Measurements from ENCODE around the gene MORC1.
"Not testable (repeated sequence)": the region's sequence is repeated elsewhere in the genome, so short reads cannot be mapped to it uniquely, and the experiment has no call there.

The MORC1 gene, protein sequence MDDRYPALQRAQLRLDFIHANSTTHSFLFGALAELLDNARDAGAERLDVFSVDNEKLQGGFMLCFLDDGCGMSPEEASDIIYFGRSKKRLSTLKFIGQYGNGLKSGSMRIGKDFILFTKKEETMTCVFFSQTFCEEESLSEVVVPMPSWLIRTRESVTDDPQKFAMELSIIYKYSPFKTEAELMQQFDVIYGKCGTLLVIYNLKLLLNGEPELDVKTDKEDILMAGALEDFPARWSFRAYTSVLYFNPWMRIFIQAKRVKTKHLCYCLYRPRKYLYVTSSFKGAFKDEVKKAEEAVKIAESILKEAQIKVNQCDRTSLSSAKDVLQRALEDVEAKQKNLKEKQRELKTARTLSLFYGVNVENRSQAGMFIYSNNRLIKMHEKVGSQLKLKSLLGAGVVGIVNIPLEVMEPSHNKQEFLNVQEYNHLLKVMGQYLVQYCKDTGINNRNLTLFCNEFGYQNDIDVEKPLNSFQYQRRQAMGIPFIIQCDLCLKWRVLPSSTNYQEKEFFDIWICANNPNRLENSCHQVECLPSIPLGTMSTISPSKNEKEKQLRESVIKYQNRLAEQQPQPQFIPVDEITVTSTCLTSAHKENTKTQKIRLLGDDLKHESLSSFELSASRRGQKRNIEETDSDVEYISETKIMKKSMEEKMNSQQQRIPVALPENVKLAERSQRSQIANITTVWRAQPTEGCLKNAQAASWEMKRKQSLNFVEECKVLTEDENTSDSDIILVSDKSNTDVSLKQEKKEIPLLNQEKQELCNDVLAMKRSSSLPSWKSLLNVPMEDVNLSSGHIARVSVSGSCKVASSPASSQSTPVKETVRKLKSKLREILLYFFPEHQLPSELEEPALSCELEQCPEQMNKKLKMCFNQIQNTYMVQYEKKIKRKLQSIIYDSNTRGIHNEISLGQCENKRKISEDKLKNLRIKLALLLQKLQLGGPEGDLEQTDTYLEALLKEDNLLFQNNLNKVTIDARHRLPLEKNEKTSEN

DNA sequence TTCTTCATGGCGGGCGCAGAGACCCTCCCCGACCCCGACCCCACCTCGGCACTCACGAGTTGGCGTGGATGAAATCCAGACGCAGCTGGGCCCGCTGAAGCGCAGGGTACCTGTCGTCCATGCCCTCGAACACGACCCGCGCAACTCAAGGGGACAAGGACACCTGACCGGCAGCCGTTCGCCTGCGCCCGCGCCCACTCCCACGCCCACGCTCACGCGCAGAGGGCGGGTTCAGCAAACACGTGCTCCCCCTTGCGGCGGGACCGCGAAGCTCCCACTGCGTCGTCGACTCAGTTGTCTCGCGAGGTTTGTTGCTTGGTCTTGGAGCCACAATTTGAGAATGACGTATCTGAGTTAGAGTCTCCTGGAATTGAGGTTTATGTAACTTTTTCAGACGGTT is at the start of gene MORC1:
MORC1 (minus strand) TSS at position 196 of the 400 bp plus-strand sequence; CDS start at position 121, 75 bp downstream.
- no peak for DNase-seq

DNA sequence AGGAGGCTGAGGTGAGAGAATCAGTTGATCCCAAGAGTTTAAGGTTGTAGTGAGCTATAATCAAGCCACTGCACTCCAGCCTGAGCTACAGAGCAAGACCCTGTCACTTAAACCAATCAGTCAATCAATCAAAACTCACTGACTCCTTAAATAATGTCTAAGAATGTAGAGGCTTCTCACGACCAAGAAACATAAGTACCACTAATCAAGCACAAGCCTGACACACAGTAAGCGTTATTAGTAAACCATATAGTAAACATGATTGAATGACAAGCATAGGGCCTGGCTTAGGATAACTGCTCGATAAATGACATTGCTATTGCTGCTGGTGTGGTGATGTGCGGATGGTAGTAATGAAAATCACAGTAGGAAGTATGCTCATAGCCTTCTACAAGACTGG is 48.0 kb upstream of the MORC1 start:
- no peak for DNase-seq

DNA sequence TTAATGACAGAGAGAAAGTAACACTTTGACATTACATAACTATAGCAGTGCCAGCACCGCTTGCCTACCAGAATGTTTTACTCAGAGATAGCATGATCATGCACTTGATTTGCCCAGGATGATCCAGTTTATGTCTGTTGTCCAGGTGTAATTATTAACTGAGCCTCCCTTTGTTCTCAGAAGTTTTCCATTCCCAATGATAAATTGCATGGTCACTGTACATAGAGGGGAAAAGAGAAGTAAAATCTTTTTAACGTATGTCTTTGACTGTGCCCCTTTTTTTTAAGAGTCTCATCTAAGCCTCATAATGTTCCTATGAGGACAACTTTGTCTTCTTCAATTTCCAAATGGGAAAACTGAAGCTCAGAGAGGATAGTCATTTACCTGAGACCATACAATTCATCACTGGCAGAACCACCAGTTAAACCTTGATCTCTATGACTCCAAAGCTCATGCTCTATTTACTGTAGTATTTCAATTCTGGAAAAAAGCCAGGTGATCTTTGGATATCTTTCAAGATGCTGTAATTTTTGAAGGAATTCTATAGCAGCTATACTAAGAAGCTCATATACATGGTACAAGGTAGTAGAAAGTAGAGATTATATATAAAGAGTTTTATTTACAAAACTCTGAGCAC is 43.7 kb upstream of the MORC1 start:
- no peak for DNase-seq

DNA sequence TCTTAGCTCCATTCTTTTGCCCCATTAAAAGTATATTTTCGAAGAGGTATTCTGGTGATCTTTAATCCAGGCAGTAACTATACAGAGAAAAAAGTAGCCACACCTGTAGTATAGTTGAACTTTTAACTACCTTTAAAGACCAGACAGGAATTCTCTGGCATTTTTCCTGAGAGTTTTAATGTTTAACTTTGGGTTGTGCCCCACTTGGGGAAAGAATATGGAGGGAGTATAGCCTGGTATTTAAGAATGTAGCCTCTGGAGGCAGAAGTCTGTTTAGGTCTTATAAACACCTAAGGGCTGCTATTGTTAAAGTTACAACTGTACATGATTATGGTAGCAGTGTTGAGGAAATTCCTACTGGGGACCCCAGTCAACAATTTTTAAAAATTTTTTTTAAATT is 37.9 kb upstream of the MORC1 start:
- no peak for DNase-seq

DNA sequence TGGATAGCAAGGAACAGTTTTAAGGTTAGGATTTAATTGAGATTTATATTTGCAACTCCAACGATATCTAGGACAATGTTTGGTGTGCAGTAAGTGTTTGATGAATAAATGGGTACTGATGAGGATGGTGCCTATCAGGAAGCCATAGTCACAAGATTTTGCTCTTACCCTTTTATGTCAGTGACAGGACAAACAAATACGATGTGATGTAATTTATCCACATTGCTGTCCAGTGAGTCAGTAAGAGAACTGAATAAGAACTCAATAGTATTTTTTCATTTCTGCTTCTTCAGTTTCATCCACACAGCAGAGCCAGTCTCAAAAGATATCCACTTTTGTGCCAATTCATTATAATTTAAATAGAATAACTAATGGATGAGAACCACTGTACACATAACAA is 37.0 kb upstream of the MORC1 start:
- no peak for DNase-seq

DNA sequence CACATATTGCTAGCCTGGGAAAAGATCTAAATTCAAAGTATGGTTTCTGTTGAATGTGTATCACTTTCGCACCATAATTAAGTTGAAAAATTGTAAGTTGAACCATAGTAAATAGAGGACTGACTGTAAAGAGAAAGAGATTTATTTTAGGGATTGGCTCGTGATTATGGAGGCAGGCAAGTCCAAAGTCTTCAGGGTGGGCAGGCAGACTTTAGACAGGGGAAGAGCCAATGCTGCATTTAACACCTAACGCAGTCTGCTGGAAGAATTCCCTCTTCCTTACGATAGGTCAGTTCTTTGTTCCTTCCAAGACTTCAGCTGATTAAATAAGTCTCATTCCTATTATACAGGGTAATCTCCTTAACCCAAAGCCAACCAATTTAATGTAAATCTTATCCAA is 34.4 kb upstream of the MORC1 start:
- no peak for DNase-seq

DNA sequence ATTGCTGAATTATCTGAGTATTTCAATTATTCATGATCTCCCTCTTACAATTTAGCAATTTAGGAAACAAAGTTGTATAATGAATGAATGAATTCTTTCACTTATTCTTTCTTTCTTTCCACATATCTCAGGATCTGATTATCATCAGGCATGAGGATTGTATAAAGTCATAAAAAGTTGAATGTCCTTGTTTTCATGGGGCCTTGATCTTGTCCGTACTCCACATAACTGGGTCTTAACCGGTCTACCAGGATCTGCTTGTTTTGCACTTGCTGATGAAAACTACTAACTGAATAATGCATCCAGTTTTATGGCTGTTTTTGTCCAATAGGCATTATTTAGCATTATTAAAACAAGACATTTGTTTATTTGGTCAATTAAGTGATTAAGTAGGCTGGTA is 31.1 kb upstream of the MORC1 start:
- DNase-seq: no peak

DNA sequence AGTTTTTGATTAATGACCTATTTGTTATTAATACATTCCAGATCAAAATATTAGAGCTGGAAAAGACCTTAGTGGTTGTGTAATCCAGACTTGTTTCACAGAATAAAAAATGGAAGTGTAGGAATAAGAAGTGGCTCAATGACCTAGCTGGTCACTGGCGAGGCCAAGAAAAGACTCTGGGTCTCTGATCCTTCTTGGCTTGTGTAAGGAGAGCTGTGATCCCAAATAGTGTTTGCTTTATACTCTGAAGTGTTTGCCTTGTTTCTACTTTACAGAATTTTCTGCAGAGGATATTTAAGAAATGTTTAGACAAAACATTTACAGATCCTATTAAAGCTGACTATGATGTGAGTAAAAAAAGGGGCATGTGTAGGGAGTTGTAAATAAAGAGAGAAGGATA is 25.7 kb upstream of the MORC1 start:
- DNase-seq: no peak

DNA sequence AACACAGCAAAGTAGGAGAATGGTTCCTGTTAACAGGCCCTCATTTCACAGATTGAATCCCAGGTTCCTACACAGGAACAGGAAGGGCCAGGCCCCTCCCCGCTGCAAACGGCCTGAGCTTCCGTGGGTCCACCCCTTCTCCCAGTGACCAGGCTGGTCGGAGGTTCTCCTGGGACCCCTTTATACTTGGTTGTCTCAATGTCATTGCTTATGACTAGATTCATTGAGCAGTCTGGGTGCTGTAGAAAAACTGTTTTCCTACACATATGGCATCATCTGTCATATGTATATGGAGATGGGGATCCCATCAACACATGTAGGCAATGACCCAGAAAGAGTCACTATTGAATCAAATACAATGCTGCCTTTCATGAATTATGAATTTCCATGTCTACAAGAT is 22.4 kb upstream of the MORC1 start:
- no peak for DNase-seq

DNA sequence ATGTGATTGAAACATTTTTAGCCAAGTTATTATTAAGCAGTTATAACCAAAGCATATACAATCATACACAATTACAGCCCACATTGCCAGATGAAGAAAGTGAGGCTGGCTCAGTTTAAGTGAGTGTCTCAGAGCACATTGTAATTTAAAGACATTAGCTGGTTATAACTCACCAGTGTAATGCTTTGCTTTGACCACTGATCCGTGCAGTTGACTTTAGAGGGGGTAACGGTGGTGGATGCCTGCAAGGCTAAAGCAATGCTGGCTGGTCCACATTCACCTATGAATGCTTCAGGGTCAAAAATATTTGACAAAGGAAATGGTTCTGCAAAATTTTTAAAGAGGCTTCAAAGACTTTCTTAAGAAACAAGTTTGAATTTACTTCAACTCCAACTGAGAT is 19.8 kb upstream of the MORC1 start:
- DNase-seq: no peak

DNA sequence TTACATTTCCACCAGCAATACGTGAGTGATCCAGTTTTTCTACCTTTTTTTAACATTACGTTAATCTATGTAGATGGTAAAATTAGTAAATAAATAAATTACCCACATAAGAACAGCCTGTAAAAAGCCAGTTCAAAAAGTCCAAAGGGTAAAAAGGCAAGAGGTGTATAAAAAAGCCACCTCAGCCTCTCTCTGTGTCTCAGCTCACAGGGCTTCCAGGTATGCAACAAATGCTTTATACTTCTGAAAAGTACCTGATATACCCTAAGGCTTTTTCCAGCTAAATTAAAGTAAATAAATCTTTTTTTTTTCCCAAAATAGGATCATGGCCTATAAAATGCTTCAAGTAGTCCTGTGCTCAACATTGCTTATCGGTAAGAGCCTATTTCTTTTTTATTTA is 18.6 kb upstream of the MORC1 start, which contains the start of gene C3orf85:
C3orf85 (plus strand) TSS at position 197 of the 400 bp plus-strand sequence; CDS start at position 326, 129 bp downstream.
- no peak for DNase-seq

DNA sequence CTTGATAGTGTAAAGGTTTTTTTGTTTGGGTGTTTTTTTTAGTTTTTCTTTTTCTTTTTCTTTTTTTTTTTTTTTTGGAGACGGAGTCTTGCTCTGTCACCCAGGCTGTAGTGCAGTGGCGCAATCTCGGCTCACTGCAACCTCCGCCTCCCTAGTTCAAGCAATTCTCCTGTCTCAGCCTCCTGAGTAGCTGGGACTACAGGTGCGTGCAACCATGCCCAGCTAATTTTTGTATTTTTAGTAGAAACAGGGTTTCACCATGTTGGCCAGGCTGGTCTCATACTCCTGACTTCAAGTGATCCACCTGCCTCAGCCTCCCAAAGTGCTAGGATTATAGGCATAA is 15.5 kb upstream of the MORC1 start:
- not testable (repeated sequence) for DNase-seq

DNA sequence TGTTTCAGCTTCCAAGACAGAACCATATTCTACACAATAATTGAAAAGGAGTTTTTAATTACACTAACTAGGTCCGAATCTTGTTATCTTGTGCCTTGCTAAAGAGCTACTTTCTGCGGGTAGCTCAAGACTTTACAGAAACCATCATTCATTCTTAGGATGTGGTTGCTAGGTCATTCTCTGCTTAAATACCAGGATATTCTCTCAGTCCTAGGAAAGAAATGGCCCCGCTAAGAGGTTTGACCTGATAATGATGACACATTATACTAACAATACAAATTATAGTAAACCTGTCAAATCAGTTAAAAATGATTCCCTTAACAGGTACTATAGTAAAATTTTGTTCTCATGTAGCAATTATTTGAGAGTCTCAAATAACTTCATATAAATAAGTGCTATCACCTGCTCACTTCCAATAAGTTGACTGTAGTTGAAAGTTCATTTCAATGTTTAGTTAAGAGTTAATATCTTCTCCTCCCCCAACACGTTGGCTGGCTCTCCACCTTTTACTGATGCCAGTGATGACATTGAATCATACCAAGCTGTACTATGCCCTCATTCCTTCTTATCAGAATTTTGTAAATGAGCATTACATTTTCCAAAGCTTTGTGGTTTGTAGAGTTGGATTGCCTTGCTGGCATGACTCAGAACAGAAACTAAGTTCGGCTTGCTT is 15.0 kb upstream of the MORC1 start:
- DNase-seq: no peak

DNA sequence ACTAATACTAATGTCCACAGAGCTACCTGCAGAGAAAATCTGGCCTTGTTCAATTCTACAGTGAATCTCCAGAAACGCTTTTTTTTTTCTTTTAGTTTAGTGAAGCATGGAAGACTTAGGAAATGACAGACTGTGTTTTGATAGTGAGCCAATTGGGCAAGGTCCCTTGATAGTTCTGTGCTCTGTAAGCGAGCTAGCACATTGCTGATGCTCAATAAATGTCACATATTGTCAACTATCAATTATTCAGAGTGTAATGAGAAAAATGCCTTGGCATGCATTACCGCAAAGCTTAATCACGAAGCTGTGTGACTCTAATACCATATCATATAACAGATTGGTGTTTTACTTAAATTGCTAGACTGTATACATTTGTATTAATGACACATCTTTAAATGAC is 13.3 kb upstream of the MORC1 start:
- DNase-seq: no peak

DNA sequence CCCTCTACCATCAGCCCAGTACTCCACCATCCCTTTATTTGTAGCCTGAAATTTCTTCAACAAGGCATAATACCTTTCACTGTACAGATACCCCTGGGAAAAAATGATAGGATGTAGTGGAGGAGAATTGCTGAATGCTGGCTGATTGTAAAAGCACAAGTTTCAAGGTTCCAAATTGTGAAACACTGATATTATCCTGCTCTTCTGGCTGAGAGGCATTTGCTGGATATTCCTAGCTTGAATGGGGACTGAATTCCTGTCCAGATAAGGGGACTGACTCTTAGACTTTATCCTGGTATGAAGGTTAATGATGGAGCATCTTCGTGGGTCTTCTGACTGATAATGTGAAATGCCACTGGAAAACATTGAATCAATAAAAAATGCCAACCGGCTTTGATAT is 9.6 kb upstream of the MORC1 start:
- DNase-seq: no peak

DNA sequence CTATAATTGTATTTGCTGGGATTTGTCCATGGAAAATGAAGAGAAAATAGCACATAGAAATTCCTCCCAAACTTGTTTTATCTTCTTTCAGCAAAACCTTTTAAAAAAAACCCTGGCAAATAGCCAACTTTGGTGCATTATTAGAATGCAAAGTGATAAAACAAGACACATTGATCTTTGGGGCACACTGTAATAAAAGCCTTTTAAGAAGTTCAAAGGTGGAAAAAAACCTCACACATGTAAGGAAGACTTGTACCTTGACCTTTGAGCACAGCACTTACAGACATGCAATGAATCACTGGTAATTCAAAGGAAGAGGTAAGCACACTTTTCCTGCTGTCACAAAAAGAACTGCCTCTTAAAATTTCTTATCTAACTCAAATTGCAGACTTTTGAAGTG is 8.0 kb upstream of the MORC1 start:
- no peak for DNase-seq

DNA sequence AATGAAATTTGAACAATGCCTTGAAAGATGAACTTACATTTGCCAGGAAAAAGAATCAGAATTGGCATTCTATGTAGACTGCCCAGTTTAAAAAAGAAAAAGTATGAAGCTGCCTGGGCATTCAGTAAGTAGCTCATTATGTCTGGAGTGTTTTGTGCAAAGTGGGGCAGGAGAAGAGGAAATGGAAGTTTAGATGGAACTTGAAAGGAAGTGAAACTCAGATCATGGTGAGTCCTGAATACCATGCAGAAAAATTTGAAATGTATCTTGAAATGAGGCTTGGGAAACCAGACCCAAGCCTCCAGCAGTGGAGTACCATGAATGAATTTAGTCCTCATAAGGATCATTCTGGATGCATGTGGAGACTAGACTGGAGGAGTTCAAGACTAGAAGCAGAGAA is 4.8 kb upstream of the MORC1 start:
- DNase-seq: no peak

DNA sequence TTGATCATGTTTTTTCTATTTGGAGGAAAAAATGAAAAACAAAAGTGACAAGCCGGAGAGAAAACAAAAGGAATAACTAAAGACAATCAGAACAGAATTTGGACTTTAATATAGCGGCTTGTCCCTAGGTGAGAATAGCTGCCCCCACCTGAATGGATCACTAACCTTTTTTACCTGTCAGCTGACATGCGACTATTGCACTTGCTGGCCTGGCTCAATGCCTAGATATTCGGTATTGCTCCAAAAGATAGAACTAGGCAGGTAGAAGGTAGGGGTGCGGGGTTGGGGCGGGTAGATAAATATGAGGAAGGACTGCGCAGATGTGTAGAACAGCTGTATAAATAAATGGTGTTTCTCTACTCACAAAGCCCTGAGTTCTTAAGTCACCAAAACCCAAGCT is 650 bp upstream of the MORC1 start:
- no peak for DNase-seq

DNA sequence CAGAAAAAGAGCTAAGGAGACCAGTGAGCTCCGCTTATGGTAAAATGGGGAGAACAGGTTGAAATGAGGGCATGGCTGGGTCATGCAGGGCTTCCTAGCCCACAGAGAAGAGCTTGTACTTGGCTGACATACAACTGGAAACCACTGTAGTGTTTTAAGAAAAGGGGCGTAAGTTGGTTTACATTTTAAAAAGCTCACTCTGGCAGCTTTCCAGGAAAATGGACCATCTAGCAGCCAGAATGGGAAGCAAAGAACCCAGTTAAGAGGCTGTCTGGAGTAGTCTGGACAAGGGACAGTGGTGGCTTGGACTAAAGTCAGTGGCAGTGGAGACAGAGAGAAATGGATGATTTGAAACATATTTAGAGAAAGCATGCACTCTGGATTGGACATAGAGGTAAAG is 1.9 kb downstream of the MORC1 start:
- no peak for DNase-seq

DNA sequence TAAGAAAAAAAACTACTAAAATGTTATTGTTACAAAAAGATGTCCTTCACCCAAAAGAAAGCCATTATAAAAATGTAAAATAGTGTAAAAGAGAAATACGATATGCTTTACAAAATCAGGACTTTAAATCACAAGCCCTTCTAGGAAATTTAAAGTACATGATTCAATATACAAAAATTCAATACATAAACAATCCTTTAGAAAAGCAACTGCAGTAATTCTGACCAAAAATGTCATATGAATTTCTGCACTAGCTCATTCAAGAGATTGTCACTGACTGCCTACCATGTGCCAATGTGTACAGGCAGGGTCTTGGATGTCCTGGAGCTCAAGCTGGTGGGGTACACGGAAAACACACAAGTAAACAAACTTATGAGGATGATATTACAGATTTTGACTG is 2.5 kb downstream of the MORC1 start:
- DNase-seq: no peak

DNA sequence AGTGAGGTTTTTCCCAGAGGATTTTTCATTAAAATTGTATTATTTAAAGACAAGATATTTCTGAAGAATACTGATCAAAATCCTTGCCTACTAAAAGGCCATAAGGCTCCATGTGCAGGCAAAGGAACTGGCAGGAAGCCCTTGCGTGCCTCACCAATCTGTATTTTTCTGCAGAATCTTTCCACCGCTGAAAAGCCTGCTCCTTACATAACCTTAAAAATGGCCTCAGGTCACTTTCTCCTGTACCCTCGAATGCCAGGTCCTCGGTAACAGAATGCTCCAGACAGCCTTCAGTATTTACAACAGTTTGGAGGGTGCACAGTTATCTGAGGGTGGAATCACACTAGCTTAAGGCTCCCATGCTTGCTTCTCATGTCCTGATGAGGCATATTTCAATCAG is 3.2 kb downstream of the MORC1 start:
- no peak for DNase-seq

DNA sequence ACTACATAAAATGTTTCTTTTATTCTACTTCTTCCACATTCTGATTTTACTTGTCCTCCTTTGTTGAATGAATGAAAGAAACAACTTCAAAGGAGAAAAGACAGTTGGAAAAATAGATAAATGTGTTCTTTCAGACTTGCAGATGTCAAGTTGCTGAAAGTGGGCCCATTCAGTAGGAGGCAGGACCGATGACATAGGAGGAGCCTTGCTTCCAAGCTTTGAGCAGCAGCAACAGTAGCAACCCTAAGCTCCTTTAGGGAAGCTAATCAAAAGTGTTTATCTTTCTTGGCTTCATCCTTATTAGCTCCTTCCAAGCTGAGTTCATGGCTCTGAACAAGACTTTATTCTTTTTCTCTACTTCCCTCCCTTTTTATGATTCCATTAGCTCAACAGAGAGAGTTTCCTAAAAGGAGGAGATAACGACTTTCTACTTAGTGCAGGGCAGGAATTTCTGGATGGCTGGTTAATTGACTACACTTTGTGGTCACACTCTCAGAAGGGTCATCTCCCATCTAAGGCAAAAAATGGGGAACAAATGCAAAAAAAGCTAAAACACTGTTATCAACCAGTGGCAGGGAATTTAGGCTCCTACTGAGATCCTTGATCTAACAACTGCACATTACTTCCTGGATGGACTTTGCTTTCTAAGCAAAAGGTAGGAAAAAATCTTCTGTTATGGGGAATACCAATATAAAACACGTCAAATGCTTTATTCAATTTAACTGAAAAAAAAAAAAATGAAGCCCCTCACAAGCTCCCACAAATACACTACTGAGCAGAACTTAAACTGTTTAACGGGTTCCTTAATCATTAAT is 4.8 kb downstream of the MORC1 start:
- no peak for DNase-seq
